WI38 (cell line): ENCODE data around the gene KPNA3.

Experiments
- H3K4me3 ChIP-seq: 2 replicates; pipeline ENCODE4 v1.5.1; 2011; ENCODE audit warnings: low read depth, mild to moderate bottlenecking, control low read depth, low read length
- TF ChIP-seq, protein P1 (sequence below): IDR thresholded peaks from 2 replicates; pipeline ENCODE4 v1.5.1; 2012; ENCODE audit warnings: low read depth, mild to moderate bottlenecking, control low read depth, low read length

KPNA3 gene

DNA sequence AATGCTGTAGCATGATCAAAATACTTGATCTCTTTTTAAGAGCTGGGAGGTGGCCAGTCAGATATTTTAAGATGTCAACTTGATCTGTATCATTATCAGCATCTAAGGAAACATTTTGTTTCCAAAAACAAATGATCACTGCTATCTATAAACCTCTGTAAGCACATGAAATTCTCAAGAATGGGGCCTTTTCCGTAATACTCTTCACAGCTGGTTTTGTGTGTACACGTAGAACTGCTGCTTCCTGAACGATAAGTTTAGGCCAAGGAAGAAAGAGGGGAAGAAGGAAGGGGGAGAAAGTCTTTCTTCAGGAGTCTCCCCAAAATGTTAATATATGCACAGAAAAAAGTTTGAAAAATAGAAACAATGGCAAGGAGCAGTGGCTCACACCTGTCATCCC is 138.5 kb downstream of the KPNA3 start:
- TF ChIP-seq, protein P1, sequence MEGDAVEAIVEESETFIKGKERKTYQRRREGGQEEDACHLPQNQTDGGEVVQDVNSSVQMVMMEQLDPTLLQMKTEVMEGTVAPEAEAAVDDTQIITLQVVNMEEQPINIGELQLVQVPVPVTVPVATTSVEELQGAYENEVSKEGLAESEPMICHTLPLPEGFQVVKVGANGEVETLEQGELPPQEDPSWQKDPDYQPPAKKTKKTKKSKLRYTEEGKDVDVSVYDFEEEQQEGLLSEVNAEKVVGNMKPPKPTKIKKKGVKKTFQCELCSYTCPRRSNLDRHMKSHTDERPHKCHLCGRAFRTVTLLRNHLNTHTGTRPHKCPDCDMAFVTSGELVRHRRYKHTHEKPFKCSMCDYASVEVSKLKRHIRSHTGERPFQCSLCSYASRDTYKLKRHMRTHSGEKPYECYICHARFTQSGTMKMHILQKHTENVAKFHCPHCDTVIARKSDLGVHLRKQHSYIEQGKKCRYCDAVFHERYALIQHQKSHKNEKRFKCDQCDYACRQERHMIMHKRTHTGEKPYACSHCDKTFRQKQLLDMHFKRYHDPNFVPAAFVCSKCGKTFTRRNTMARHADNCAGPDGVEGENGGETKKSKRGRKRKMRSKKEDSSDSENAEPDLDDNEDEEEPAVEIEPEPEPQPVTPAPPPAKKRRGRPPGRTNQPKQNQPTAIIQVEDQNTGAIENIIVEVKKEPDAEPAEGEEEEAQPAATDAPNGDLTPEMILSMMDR, result no peak
- H3K4me3 ChIP-seq, result no peak overlapping the region

DNA sequence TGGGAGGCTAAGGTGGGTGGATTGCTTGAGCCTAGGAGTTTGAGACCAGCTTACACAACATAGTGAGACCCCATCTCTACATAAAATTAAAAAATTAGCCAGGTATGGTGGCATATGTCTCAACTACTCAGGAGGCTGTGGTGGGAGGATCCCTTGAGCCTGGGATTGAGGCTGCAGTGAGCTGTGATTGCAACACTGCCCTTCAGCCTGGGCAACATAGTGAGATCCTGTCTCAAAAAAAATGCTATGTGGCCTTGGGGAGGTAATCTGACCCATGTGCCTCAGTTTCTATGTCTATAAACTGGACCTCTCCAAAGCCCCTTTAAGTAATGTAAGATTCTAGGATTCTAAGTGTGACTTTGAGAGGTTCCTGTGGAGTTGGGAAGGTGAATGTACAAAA is 139.0 kb downstream of the KPNA3 start:
- H3K4me3 ChIP-seq, result no peak overlapping the region
- TF ChIP-seq, protein P1, result no peak

DNA sequence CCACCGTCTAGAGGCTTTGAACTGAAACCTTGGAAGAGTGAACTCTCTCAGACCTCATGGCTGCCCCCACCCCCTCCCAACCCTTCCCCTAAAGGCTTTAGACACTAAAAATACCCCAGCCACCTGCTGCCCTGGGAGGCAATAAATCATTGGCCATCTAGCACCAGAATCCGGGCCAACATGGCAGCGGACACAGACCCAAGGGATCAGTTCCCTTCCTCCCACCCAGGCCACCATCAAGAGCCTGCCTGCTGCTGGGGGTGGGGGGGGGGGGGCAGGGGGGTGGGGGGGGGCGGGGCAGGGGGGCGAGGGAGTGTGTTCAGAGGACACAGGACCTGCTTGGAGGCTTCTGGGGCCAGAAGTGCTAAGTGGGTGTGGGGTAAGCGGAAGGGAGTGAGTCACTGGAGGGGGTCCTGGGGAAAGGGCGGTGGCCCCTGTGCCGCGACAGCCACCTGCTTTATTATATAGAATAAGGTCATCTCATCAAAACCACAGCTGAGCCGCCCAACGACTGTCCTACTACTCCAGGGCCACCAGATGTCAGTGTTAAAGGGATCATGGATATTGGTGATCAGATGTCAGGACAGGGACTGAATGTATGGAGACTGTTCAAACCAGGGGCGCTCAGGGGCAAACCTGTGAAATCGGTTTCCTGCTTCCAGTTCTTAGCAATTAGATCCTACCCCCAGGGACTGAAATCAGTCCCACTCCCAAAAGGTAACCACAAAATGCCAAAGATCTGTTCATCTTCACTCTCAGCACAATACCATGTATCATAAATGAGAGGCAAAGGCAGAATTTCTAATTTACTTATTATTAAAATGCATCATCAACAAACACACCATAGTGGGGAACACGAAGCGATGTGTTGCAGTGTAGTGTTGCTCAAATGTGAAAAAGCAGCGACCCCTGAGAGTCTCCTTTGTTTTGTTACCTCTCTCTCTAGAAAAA is 139.9 kb downstream of the KPNA3 start:
- H3K4me3 ChIP-seq, result no peak overlapping the region
- TF ChIP-seq, protein P1, result peak; percentile 34

DNA sequence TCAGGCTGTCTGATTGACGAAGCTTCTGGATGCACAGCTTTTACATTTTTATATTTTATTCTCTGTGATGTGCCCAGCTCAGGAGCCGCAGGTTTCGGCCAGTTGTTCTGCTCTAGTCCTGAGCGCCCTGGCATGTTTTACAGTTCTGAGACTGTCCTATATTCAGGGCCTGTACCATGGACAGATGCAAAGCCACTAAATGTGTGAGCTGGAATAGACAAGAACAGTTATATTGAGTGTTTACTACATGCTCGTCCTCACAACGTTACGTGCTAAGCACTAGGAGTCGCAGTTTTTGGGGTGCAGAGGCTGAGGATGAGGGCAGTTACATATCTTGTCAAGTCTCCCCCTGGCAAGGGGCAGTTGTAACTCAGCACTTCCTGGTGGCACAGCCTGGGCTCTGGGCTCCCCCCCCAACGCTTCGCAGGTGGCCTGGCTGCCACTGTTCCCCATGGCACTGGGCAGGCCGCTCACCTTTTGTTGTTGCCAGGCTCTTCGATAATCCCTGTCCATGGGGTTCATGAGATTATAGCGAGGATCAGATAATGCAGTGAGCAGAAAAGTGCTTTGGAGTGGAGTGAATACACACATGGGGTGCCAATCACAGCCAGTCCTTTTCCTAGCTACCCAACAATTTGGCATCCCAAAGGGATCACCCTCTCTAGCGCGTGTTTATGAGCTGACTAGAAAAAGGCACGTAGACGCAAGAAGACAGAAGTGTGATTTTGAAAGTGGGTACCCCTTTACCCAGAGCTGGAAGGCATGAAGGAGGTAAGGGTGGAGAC is 140.7 kb downstream of the KPNA3 start:
- TF ChIP-seq, protein P1, result no peak
- no peak overlapping the region for H3K4me3 ChIP-seq

DNA sequence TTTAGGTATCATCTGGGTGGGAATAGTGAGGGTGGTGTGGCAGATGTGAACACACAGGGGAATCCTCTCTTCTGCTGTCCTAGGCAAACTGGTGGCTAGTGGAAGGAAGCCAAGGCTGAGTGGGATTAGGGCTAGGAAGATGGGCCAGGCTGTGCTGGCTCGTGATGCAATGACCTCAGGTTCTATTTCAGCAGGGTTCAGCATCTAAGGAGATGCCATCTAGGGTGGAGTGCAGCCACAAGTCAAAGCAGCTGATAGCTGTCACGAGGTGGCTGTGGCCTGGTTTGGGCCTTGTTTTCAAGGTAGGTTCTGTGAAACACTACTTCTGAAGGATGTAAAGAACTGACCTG is 142.5 kb downstream of the KPNA3 start:
- H3K4me3 ChIP-seq, result no peak overlapping the region
- TF ChIP-seq, protein P1, result no peak
